ENCODE results near the gene CHRNB4.

Gene CHRNB4

GRCh38 chr15:78666010-78666409 lies 25.0 kb upstream of the CHRNB4 start:
- no peak for DNase-seq (ENCODE audit: low read depth)
- Histone ChIP-seq H3K27me3 (replicated peaks; ENCODE audit: control insufficient read depth, insufficient read depth, low read length) (peaks cover 24% of the 10 kb centered on the region), H3K4me3 (ENCODE audit: low read length) (no peak overlapping the region), H3K36me3 (ENCODE audit: control insufficient read depth, insufficient read depth, low read length, severe bottlenecking) (no peaks in the 10 kb centered on the region), H3K9me3 (ENCODE audit: control insufficient read depth, low read length) (no peaks in the 10 kb centered on the region), H3K9ac (ENCODE audit: low read length) (no peak overlapping the region), H3K4me1 (ENCODE audit: control insufficient read depth, insufficient read depth, low read length) (no peaks in the 10 kb centered on the region)

GRCh38 chr15:78663703-78664102 lies 22.7 kb upstream of the CHRNB4 start:
- Histone ChIP-seq H3K9me3 (ENCODE audit: control insufficient read depth, low read length) (no peaks in the 10 kb centered on the region), H3K9ac (ENCODE audit: low read length) (no peak overlapping the region), H3K4me3 (ENCODE audit: low read length) (no peak overlapping the region), H3K27me3 (replicated peaks; ENCODE audit: control insufficient read depth, insufficient read depth, low read length) (peaks cover 35% of the 10 kb centered on the region), H3K36me3 (ENCODE audit: control insufficient read depth, insufficient read depth, low read length, severe bottlenecking) (no peaks in the 10 kb centered on the region), H3K4me1 (ENCODE audit: control insufficient read depth, insufficient read depth, low read length) (no peaks in the 10 kb centered on the region)
- no peak for DNase-seq (ENCODE audit: low read depth)

- DNase-seq (ENCODE audit: low read depth), result no peak
- H3K9ac ChIP-seq (ENCODE audit: low read length), result no peak overlapping the region
- H3K27me3 ChIP-seq (replicated peaks; ENCODE audit: control insufficient read depth, insufficient read depth, low read length), result peaks cover 23% of the 10 kb centered on the region
- no peak overlapping the region for H3K4me3 ChIP-seq (ENCODE audit: low read length)
- H3K4me1 ChIP-seq (ENCODE audit: control insufficient read depth, insufficient read depth, low read length), result no peaks in the 10 kb centered on the region
- no peaks in the 10 kb centered on the region for H3K9me3 ChIP-seq (ENCODE audit: control insufficient read depth, low read length)
- no peaks in the 10 kb centered on the region for H3K36me3 ChIP-seq (ENCODE audit: control insufficient read depth, insufficient read depth, low read length, severe bottlenecking)
Measured at GRCh38 chr15:78662028-78662427, 21.0 kb upstream of the CHRNB4 start.

GRCh38 chr15:78661001-78661400 lies 20.0 kb upstream of the CHRNB4 start:
- H3K4me3 ChIP-seq (ENCODE audit: low read length), result no peak overlapping the region
- no peak for DNase-seq (ENCODE audit: low read depth)
- no peak overlapping the region for H3K9ac ChIP-seq (ENCODE audit: low read length)
- H3K36me3 ChIP-seq (ENCODE audit: control insufficient read depth, insufficient read depth, low read length, severe bottlenecking), result no peaks in the 10 kb centered on the region
- no peaks in the 10 kb centered on the region for H3K9me3 ChIP-seq (ENCODE audit: control insufficient read depth, low read length)
- H3K4me1 ChIP-seq (ENCODE audit: control insufficient read depth, insufficient read depth, low read length), result no peaks in the 10 kb centered on the region
- peaks cover 24% of the 10 kb centered on the region for H3K27me3 ChIP-seq (replicated peaks; ENCODE audit: control insufficient read depth, insufficient read depth, low read length)

GRCh38 chr15:78660584-78660983 lies 19.6 kb upstream of the CHRNB4 start:
- Histone ChIP-seq H3K36me3 (ENCODE audit: control insufficient read depth, insufficient read depth, low read length, severe bottlenecking) (no peaks in the 10 kb centered on the region), H3K27me3 (replicated peaks; ENCODE audit: control insufficient read depth, insufficient read depth, low read length) (peaks cover 20% of the 10 kb centered on the region), H3K9me3 (ENCODE audit: control insufficient read depth, low read length) (no peaks in the 10 kb centered on the region), H3K9ac (ENCODE audit: low read length) (no peak overlapping the region), H3K4me1 (ENCODE audit: control insufficient read depth, insufficient read depth, low read length) (no peaks in the 10 kb centered on the region), H3K4me3 (ENCODE audit: low read length) (no peak overlapping the region)
- DNase-seq (ENCODE audit: low read depth), result no peak

- no peaks in the 10 kb centered on the region for H3K36me3 ChIP-seq (ENCODE audit: control insufficient read depth, insufficient read depth, low read length, severe bottlenecking)
- H3K4me1 ChIP-seq (ENCODE audit: control insufficient read depth, insufficient read depth, low read length), result no peaks in the 10 kb centered on the region
- no peak for DNase-seq (ENCODE audit: low read depth)
- H3K9me3 ChIP-seq (ENCODE audit: control insufficient read depth, low read length), result no peaks in the 10 kb centered on the region
- H3K9ac ChIP-seq (ENCODE audit: low read length), result no peak overlapping the region
- peaks cover 21% of the 10 kb centered on the region for H3K27me3 ChIP-seq (replicated peaks; ENCODE audit: control insufficient read depth, insufficient read depth, low read length)
- no peak overlapping the region for H3K4me3 ChIP-seq (ENCODE audit: low read length)
Measured at GRCh38 chr15:78658823-78659222, 17.8 kb upstream of the CHRNB4 start.

- H3K4me3 ChIP-seq (ENCODE audit: low read length), result no peak overlapping the region
- H3K36me3 ChIP-seq (ENCODE audit: control insufficient read depth, insufficient read depth, low read length, severe bottlenecking), result no peaks in the 10 kb centered on the region
- H3K4me1 ChIP-seq (ENCODE audit: control insufficient read depth, insufficient read depth, low read length), result no peaks in the 10 kb centered on the region
- peaks cover 32% of the 10 kb centered on the region for H3K27me3 ChIP-seq (replicated peaks; ENCODE audit: control insufficient read depth, insufficient read depth, low read length)
- no peak overlapping the region for H3K9ac ChIP-seq (ENCODE audit: low read length)
- H3K9me3 ChIP-seq (ENCODE audit: control insufficient read depth, low read length), result no peaks in the 10 kb centered on the region
- DNase-seq (ENCODE audit: low read depth), result no peak
Measured at GRCh38 chr15:78654272-78654671, 13.3 kb upstream of the CHRNB4 start.

GRCh38 chr15:78651930-78652615 lies 11.1 kb upstream of the CHRNB4 start:
- DNase-seq (ENCODE audit: low read depth), result no peak
- Histone ChIP-seq H3K9ac (ENCODE audit: low read length) (no peak overlapping the region), H3K36me3 (ENCODE audit: control insufficient read depth, insufficient read depth, low read length, severe bottlenecking) (no peaks in the 10 kb centered on the region), H3K27me3 (replicated peaks; ENCODE audit: control insufficient read depth, insufficient read depth, low read length) (peaks cover 29% of the 10 kb centered on the region), H3K9me3 (ENCODE audit: control insufficient read depth, low read length) (no peaks in the 10 kb centered on the region), H3K4me1 (ENCODE audit: control insufficient read depth, insufficient read depth, low read length) (no peaks in the 10 kb centered on the region), H3K4me3 (ENCODE audit: low read length) (no peak overlapping the region)

- DNase-seq (ENCODE audit: low read depth), result no peak
- no peaks in the 10 kb centered on the region for H3K4me1 ChIP-seq (ENCODE audit: control insufficient read depth, insufficient read depth, low read length)
- H3K36me3 ChIP-seq (ENCODE audit: control insufficient read depth, insufficient read depth, low read length, severe bottlenecking), result no peaks in the 10 kb centered on the region
- no peaks in the 10 kb centered on the region for H3K9me3 ChIP-seq (ENCODE audit: control insufficient read depth, low read length)
- no peak overlapping the region for H3K9ac ChIP-seq (ENCODE audit: low read length)
- H3K27me3 ChIP-seq (replicated peaks; ENCODE audit: control insufficient read depth, insufficient read depth, low read length), result peaks cover 28% of the 10 kb centered on the region
- H3K4me3 ChIP-seq (ENCODE audit: low read length), result no peak overlapping the region
Measured at GRCh38 chr15:78651007-78651406, 10.0 kb upstream of the CHRNB4 start.

GRCh38 chr15:78650022-78650421 lies 9.0 kb upstream of the CHRNB4 start:
- Histone ChIP-seq H3K9ac (ENCODE audit: low read length) (no peak overlapping the region), H3K4me3 (ENCODE audit: low read length) (no peak overlapping the region), H3K36me3 (ENCODE audit: control insufficient read depth, insufficient read depth, low read length, severe bottlenecking) (no peaks in the 10 kb centered on the region), H3K9me3 (ENCODE audit: control insufficient read depth, low read length) (no peaks in the 10 kb centered on the region), H3K27me3 (replicated peaks; ENCODE audit: control insufficient read depth, insufficient read depth, low read length) (peaks cover 28% of the 10 kb centered on the region), H3K4me1 (ENCODE audit: control insufficient read depth, insufficient read depth, low read length) (no peaks in the 10 kb centered on the region)
- no peak for DNase-seq (ENCODE audit: low read depth)

- Histone ChIP-seq H3K27me3 (replicated peaks; ENCODE audit: control insufficient read depth, insufficient read depth, low read length) (peaks cover 26% of the 10 kb centered on the region), H3K36me3 (ENCODE audit: control insufficient read depth, insufficient read depth, low read length, severe bottlenecking) (no peaks in the 10 kb centered on the region), H3K4me1 (ENCODE audit: control insufficient read depth, insufficient read depth, low read length) (no peaks in the 10 kb centered on the region), H3K4me3 (ENCODE audit: low read length) (no peak overlapping the region), H3K9me3 (ENCODE audit: control insufficient read depth, low read length) (no peaks in the 10 kb centered on the region), H3K9ac (ENCODE audit: low read length) (no peak overlapping the region)
- no peak for DNase-seq (ENCODE audit: low read depth)
Measured at GRCh38 chr15:78645009-78645408, 4.0 kb upstream of the CHRNB4 start.

- no peak for DNase-seq (ENCODE audit: low read depth)
- Histone ChIP-seq H3K36me3 (ENCODE audit: control insufficient read depth, insufficient read depth, low read length, severe bottlenecking) (no peaks in the 10 kb centered on the region), H3K4me1 (ENCODE audit: control insufficient read depth, insufficient read depth, low read length) (no peaks in the 10 kb centered on the region), H3K4me3 (ENCODE audit: low read length) (no peak overlapping the region), H3K9ac (ENCODE audit: low read length) (no peak overlapping the region), H3K9me3 (ENCODE audit: control insufficient read depth, low read length) (no peaks in the 10 kb centered on the region), H3K27me3 (replicated peaks; ENCODE audit: control insufficient read depth, insufficient read depth, low read length) (peaks cover 32% of the 10 kb centered on the region)
Measured at GRCh38 chr15:78642331-78642730, 1.3 kb upstream of the CHRNB4 start.

Data from adipocyte (in vitro differentiated cells).